ENCODE data around the gene TMEM106A.
"Not testable (repeated sequence)": the region's sequence is repeated elsewhere in the genome, so short reads cannot be mapped to it uniquely, and the experiment has no call there.

Gene TMEM106A

DNA sequence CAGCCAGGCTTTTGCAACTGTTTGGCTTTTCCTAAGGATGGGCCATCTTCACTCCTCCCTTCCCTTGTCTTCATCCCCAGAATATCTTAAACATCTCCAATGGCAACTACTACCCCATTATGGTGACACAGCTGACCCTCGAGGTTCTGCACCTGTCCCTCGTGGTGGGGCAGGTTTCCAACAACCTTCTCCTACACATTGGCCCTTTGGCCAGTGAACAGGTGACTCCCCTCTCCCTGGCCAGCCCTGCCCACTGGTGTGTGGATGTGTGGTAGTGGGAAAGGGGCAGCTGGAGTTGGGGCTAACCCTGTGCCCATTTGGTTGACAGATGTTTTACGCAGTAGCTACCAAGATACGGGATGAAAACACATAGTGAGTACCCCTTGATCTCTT is 4.7 kb downstream of the TMEM106A start:
- no peak for DNase-seq

DNA sequence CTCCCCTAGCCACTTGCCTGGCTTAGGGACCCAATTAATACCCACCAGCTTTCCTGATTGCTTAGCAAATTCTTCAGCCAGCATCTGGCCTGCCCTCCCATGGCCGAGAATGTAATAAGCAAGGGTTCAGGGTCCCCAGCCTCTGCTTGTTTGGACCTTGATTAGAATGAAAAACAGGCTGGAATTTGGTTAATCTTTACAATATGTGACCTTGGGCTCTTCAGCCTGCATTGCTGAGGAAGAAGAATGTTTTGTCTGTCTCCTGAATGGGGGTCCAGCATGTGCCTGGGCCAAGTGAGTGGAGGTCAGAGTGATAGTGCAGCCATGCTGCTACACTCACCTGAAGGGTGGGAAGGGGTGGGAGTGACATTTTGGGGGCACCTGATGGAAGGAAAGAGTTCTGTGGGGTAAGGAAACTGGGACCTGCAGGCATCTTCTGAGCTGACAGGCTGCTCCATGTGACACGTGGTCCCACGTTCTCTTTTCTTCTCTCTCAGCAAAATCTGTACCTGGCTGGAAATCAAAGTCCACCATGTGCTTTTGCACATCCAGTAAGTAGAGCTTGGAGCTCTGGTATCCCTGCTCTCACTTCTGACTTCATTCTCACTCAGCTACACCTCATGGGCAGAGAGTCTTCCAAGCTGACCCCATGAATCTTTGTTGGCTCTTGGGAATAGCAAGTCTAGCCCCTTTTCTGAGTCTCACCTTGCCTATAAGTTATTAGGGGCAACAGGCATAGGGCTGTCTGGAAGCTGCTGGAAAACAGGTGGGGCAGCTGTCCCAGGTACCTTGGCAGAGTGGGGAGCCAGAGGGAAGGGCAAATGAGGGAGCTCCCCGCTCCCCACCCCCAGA is 5.3 kb downstream of the TMEM106A start:
- no peak for DNase-seq

DNA sequence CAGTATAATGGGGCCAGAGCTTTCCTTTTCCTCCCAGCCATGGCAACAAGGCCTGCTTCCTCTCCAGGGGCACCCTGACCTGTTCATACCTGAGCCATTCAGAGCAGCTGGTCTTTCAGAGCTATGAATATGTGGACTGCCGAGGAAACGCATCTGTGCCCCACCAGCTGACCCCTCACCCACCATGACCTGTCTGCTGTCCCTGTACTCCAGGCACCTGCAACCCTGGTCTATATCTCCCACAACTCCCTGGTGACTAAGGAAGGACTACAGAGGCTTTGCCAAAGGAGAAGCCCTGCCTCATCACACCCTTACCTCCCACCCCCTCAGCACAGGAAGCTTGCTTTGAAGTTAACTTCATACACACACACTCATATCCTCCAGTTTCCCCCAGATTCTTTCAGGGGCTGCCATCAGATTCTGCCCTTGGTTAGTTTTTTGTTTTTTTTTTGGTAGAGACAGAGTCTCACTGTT is 6.0 kb downstream of the TMEM106A start:
- DNase-seq, result no peak

DNA sequence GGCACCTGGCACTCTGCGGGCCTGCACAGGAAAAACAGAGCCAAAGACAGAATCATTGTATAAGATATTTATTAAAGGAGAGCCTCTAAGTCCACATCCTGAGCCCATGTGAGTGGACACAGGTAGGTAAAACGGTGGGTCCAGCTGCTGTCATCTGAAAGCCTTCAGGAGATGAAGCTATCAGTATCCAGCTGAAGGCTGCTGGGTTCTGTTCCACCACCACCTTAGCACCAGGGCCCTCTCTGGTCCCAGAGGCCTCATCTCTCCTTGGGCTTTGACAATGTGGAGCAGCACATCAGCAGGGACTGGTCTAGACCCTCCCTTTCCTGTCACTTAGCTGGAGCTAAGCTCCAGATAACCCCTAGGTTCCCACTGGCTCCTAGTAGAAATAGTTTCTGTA is 7.3 kb downstream of the TMEM106A start:
- DNase-seq, result no peak

DNA sequence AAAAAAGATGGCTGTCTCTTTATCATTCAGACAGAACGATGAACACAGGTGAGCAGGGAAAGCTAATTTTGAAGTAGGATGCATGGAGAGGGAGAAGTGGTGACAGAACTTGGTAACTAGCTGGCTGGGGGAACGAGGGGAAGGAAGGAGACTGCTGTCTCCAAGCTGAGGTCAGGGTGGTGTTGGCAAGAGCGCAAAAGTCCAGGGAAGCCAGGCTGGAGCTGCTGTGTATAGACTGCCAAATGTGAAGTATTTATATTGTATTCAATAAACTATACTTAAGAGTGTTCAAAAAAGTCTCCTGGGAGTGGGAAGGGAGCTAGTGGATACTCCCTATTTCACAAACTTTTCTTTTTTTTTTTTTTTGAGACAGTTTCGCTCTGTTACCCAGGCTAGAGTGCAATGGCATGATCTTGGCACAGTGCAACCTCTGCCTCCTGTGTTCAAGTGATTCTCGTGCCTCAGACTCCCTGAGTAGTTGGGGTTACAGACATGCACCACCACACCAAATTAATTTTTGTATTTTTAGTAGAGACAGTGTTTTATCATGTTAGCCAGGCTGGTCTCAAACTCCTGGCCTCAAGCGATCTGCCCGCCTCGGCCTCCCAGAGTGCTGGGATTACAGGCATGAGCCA is 8.2 kb downstream of the TMEM106A start:
- no peak for DNase-seq

DNA sequence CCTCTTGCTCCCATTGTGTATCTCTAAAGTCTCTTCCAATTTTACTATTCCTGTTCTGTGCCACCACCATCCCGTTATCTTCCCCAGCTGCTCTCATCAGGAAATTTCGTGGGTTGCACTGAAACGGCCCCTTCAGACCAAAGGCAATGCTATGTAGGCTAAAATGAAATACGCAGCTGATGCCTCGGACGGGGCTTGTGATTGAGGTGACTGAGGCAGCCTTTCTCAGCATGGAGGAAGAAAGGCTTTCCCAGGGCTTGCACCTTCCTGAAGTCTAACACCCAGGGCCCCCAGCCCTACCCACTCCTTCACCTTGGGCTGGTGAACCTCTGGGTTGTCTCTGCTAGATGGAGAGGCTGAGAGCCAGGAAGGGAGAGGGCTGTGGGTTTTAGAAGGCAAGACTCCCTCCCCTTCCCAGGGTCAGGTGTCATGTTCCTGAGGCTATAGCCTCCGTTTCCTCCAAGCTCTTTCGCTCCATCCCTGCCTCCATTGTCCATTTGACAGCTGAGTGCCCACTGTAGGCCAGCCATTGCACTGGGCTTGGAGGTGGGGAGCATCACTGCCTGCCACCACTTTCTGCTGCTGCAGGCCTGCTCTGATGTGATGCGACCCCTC is 8.9 kb downstream of the TMEM106A start:
- DNase-seq, result no peak

DNA sequence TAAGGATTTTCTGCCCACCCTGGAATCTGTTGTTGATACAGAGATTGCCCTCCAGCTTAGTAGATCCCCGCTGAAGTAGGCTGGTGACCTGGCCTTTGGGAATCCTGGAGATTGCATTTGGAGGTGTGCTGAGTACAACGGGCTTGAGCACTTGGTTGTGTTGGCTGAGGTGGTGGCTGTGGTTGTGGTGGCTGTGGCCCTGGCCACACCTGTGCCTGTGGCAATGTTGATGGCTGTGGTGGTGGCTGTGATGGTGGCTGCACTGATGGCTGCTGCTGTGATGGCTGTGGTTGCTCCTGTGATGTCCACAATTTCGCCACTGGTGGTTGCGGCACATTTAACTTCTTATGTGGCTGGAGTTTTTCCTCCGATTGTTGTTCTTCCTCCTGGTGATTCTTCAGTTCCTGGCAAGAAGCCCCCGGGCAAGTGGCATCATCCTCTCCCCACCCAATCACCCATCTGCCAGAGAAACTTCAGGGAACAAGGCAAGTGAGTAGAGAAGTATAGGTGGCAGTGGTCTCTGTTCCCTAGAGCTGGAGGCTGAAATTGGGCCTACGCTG is 12.6 kb downstream of the TMEM106A start:
- DNase-seq, result no peak

DNA sequence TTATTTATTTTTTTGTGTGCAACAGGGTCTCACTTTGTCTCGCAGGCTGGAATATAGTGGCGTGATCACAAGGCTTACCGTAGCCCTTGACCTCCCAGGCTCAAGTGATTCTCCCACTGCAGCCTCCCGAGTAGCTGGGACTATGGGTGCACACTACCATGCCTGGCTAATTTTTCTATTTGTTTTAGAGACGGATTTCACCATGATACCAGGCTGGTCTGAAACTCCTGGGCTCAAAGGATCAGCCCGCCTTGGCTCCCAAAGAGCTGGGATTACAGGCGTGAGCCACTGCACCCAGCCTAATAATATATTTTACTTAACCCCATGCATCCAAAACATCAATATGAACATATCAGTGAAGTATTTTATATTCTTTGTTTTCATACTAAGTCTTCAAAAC is 14.7 kb downstream of the TMEM106A start:
- no peak for DNase-seq

DNA sequence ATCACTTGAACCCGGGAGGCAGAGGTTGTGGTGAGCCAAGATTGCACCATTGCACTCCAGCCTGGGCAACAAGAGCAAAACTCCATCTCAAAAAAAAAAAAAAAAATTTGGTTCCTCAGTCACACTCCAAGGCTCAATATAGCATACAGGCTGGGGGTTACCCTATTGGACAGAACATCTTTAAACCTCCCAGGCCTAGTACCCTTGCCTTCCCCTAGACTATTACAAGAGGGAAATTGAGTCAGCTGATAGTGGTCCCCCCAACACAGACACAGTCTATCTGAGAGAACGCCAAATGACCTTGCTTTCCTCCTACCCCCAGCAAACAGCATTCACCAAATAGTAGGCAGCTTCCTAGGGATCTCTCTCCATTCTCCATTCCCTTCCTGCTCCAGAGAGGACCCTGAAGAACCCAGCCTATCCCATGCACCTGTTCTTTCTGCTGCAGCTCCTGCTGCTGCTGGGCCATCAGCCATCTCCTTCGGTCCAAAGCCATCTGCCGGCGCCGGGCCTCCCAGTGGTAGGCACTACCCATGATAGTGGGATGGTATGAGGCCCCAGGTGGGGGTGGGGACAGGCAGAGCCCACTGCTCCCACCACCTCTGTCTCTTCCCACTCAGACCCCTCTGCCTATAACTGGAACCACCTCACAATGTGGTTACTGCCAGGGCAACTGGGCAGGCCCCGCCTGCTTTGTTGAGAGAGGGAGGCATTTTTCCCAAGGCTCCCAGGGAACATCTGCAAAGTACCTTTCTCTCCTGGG is 16.5 kb downstream of the TMEM106A start, which contains the start of gene CCDC200:
Gene CCDC200 (minus strand): TSS at position 604 of the 763 bp plus-strand sequence. CDS start 69 bp downstream, at position 535.
- not testable (repeated sequence) for DNase-seq

DNA sequence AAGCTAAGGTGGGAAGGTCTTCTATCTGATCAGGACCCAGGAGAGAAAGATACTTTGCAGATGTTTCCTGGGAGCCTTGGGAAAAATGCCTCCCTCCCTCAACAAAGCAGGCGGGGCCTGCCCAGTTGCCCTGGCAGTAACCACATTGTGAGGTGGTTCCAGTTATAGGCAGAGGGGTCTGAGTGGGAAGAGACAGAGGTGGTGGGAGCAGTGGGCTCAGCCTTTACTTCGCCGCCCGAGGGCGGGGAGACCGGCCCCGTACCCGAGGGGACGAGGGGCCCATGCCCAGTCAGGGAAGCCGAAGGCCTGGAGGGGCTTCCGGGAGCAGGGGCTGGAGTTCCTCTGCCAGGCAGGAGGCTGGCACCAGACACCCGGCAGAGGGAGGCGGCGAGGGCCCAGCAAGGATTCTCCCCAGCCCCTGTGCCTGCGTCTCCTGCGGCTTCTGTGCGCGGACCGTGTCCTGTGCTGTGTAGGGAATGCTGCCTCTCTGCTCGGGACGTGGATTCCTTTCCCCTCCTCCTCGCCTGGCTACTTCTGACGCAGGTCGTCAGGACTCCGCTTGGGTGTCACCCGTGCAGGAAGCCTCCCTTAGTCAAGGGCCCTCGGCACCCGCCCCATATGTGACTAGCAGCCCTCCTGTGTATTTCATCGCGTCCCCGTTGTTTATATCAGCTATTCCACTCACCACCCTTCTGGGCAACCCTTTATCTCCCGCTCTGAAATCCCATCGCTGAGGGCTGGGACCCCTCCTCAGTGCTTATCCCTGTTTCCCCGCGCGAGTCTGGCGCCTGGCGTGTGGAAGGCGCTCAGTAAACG is 19.7 kb downstream of the TMEM106A start:
- DNase-seq, result not testable (repeated sequence)

DNA sequence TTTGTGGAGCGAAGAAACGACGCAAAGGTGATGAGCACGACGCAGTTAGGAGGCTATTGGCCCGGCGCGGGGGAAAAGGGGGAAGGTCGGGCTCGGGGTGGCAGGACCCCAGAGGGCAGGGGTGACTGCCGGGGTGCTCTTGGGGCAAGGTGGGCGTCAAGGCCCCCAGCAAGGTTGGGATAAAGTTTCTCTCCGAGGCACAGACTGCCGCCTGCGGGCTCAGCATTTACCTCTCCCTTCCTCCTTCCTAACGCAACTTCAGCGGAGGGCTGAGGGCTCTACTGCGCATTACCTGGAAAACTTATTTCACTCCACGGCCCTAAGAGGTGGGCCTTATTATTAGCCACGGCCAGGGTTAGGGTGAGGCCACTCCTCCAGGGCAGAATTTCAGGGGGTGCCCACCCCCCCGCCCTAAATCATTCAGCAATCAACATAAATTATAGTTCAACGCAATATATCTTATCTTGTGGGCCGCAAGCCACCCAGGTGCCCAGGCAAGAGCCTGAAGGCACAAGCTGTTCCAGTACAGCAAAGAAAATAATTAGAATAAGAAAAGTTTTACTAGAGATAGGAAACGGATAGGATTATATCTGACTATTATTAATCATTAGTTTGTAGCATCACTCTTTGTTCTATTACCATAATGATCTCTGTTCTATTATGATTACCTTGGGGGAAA is 20.5 kb downstream of the TMEM106A start:
- DNase-seq, result not testable (repeated sequence)

DNA sequence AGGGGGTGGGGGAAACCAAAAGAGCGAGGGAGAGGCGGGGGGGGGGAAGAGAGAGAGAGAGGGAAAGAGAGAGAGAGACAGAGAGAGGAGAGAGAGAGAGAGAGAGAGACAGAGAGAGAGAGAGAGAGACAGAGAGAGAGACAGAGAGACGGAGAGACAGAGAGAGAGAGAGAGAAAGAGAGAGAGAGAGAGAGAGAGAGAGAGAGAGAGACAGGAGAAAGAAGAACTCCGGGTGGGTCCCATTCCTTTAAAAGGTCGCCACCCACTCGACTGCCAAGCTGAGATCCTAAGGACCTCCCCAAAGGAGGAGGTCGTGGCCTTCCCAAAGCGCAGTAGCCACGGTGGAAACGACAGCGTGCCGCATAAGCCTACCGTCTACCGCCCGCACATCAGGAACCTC is 21.6 kb downstream of the TMEM106A start:
- not testable (repeated sequence) for DNase-seq

DNA sequence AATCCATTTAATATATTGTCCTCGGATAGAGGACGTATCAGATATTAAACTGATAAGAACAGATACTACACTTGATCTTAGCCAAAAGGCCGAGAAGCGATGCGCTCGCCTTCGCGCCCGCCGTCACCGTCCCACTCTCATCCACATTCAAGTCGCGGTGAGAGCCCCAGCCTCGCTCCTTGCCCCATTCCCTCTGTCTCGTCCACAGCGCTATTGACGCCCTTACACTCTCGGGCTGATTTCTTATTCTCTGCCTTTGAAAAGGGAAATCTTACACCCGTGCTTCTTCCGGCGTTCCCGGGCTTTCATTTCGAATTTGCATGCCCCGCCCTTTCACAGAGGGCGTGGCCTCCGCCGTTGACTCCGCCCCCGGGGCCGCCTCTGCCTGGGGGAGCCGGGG is 22.2 kb downstream of the TMEM106A start, which contains the start of gene RNU2-1:
Gene RNU2-1 (minus strand): TSS at position 101 of the 400 bp plus-strand sequence.
- DNase-seq, result not testable (repeated sequence)

DNA sequence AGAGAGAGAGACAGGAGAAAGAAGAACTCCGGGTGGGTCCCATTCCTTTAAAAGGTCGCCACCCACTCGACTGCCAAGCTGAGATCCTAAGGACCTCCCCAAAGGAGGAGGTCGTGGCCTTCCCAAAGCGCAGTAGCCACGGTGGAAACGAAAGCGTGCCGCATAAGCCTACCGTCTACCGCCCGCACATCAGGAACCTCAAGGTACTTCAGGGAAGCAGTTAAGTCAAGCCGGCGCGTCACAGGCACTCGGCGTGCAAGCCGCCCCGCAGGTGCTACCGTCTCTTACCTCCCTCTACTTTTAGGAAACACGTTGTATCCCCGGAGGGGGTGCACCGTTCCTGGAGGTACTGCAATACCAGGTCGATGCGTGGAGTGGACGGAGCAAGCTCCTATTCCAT is 27.9 kb downstream of the TMEM106A start:
- not testable (repeated sequence) for DNase-seq

DNA sequence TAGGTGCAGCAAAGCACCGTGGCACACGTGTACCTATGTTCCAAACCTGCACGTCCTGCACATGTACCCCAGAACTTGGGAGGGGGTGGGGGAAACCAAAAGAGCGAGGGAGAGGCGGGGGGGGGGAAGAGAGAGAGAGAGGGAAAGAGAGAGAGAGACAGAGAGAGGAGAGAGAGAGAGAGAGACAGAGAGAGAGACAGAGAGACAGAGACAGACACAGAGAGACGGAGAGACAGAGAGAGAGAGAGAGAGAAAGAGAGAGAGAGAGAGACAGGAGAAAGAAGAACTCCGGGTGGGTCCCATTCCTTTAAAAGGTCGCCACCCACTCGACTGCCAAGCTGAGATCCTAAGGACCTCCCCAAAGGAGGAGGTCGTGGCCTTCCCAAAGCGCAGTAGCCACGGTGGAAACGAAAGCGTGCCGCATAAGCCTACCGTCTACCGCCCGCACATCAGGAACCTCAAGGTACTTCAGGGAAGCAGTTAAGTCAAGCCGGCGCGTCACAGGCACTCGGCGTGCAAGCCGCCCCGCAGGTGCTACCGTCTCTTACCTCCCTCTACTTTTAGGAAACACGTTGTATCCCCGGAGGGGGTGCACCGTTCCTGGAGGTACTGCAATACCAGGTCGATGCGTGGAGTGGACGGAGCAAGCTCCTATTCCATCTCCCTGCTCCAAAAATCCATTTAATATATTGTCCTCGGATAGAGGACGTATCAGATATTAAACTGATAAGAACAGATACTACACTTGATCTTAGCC is 29.1 kb downstream of the TMEM106A start:
- not testable (repeated sequence) for DNase-seq

DNA sequence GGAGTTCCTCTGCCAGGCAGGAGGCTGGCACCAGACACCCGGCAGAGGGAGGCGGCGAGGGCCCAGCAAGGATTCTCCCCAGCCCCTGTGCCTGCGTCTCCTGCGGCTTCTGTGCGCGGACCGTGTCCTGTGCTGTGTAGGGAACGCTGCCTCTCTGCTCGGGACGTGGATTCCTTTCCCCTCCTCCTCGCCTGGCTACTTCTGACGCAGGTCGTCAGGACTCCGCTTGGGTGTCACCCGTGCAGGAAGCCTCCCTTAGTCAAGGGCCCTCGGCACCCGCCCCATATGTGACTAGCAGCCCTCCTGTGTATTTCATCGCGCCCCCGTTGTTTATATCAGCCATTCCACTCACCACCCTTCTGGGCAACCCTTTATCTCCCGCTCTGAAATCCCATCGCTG is 34.8 kb downstream of the TMEM106A start:
- not testable (repeated sequence) for DNase-seq

Measured in NCI-H226 (cell line).